GM12878 (cell line): ENCODE data around the gene ZNF148. TPM values are rescaled to one million over a fixed set of nuclear protein-coding genes. Genes with fewer than 3 reads are reported as not detected.

Source experiments
- ATAC-seq: fragments of 200-7000 bp; cut with Tn5 transposase; 3 replicates; pipeline ENCODE4 v1.9.1; 2020; ENCODE audit warnings: mild to moderate bottlenecking, moderate library complexity
- BruUV-seq: library from RNA; stranded (reverse); fragments of 400-500 nt; replicated peaks from 2 replicates; lab custom pipeline; 2021; lab: Mats Ljungman, UMichigan
- CTCF ChIA-PET: fragments of 300-600 bp; sonication (Branson Sonifier 250); formaldehyde crosslinking; extraction: SDS; loops from one replicate; lab custom pipeline; 2021; ENCODE audit warnings: inconsistent platforms; lab: Yijun Ruan, JAX
- POLR2A ChIA-PET: fragments of 350-600 bp; formaldehyde crosslinking; extraction: SDS; loops from one replicate; lab custom pipeline; 2021; ENCODE audit warnings: inconsistent platforms; lab: Charles Lee
- RAD21 ChIA-PET: fragments of 300-600 bp; sonication (Branson Sonifier 250); formaldehyde crosslinking; loops from one replicate; lab custom pipeline; 2023; ENCODE audit warnings: antibody characterized with exemption; ENCODE audit not compliant: unreplicated experiment; lab: Charles Lee
- SMC1A ChIA-PET: fragments of 300-600 bp; sonication (Branson Sonifier 250); formaldehyde crosslinking; loops from one replicate; lab custom pipeline; 2023; ENCODE audit not compliant: unreplicated experiment, uncharacterized antibody; lab: Charles Lee
- DNase-seq: peaks from one replicate; pipeline ENCODE4 v3.0.0-alpha.2; 2011; ENCODE audit warnings: low read depth, low spot score
- FAIRE-seq: peaks from 3 replicates; lab custom pipeline; 2011; peaks lifted over from hg19 to GRCh38; lab: Jason Lieb, UNC
- H2AFZ ChIP-seq: 2 replicates; pipeline ENCODE4 v1.6.0; 2011; ENCODE audit warnings: low read depth, low read length, control low read depth; ENCODE audit not compliant: control insufficient read depth
- H3K27ac ChIP-seq: 2 replicates; pipeline ENCODE4 v1.5.1; 2011; ENCODE audit warnings: control low read depth; ENCODE audit not compliant: control insufficient read depth, insufficient read depth
- H3K27me3 ChIP-seq, 2 experiments: replicated peaks in 1 of 2; 2 replicates each; pipeline versions ENCODE4 v1.6.0 to v1.6.1; 2011; ENCODE audit warnings: low read length in 1 of 2; ENCODE audit not compliant: control insufficient read depth in 2 of 2, insufficient read depth in 2 of 2
- H3K36me3 ChIP-seq, 2 experiments: 2 replicates each; pipeline ENCODE4 v1.5.1; 2011; ENCODE audit warnings: low read length in 1 of 2; ENCODE audit not compliant: control insufficient read depth in 2 of 2, insufficient read depth in 2 of 2
- H3K4me1 ChIP-seq: 2 replicates; pipeline ENCODE4 v1.6.1; 2011; ENCODE audit warnings: mild to moderate bottlenecking, low read length, moderate library complexity, mixed read lengths; ENCODE audit not compliant: control insufficient read depth, insufficient read depth
- H3K4me2 ChIP-seq: 2 replicates; pipeline ENCODE4 v1.6.0; 2011; ENCODE audit warnings: control low read depth; ENCODE audit not compliant: control insufficient read depth, insufficient read depth
- H3K4me3 ChIP-seq: fragments of 200-600 bp; sonication (generic); 2 replicates; pipeline ENCODE4 v1.5.1; 2016
- H3K79me2 ChIP-seq: 2 replicates; pipeline ENCODE4 v1.6.0; 2011; ENCODE audit warnings: low read length; ENCODE audit not compliant: control insufficient read depth, insufficient read depth
- H3K9ac ChIP-seq: 2 replicates; pipeline ENCODE4 v1.8.0; 2011; ENCODE audit warnings: low read length, control low read depth, mixed read lengths; ENCODE audit not compliant: control insufficient read depth, insufficient read depth
- H3K9me3 ChIP-seq: replicated peaks from 3 replicates; pipeline ENCODE4 v1.5.1; 2011; ENCODE audit warnings: mild to moderate bottlenecking, low read length; ENCODE audit not compliant: control insufficient read depth, insufficient read depth
- H4K20me1 ChIP-seq: 2 replicates; pipeline ENCODE4 v1.6.0; 2011; ENCODE audit not compliant: control insufficient read depth, insufficient read depth
- CBFB ChIP-seq: IDR thresholded peaks from 2 replicates; pipeline ENCODE4 v1.6.1; 2016; ENCODE audit warnings: antibody characterized with exemption, low read depth
- CEBPB ChIP-seq, 2 experiments: fragments of 150-350 bp in 1 of 2; IDR thresholded peaks; 2 replicates each; pipeline ENCODE4 v1.6.1; 2012 to 2014; ENCODE audit warnings: low read depth in 2 of 2, low read length in 2 of 2, borderline replicate concordance in 1 of 2, inconsistent platforms in 1 of 2
- DPF2 ChIP-seq: fragments of 450-650 bp; IDR thresholded peaks from 2 replicates; pipeline ENCODE4 v1.6.1; 2017; ENCODE audit warnings: mild to moderate bottlenecking
- FOS ChIP-seq: IDR thresholded peaks from 3 replicates; pipeline ENCODE4 v1.6.1; 2011; ENCODE audit warnings: borderline replicate concordance; ENCODE audit not compliant: insufficient read length; ENCODE audit errors: extremely low read depth
- GATAD2B ChIP-seq: fragments of 450-650 bp; conservative IDR thresholded peaks from 2 replicates; pipeline ENCODE4 v1.6.1; 2017; ENCODE audit warnings: low read depth, mild to moderate bottlenecking, moderate library complexity
- HDAC6 ChIP-seq: fragments of 200-600 bp; sonication (generic); IDR thresholded peaks from one replicate; pipeline ENCODE4 v1.8.0; 2017; ENCODE audit warnings: antibody characterized with exemption; ENCODE audit not compliant: unreplicated experiment
- HDGF ChIP-seq: fragments of 450-650 bp; IDR thresholded peaks from 2 replicates; pipeline ENCODE4 v1.6.1; 2016; ENCODE audit warnings: antibody characterized with exemption
- KAT2A ChIP-seq: conservative IDR thresholded peaks from 2 replicates; pipeline ENCODE4 v1.6.1; 2011; ENCODE audit warnings: low read depth, low read length; ENCODE audit not compliant: control insufficient read depth
- KDM1A ChIP-seq: fragments of 200-600 bp; sonication (generic); IDR thresholded peaks from 2 replicates; pipeline ENCODE4 v1.6.1; 2016; ENCODE audit warnings: borderline replicate concordance
- MYB ChIP-seq: fragments of 150-350 bp; IDR thresholded peaks from 2 replicates; pipeline ENCODE4 v1.6.1; 2014; ENCODE audit warnings: mild to moderate bottlenecking, low read depth, low read length, borderline replicate concordance
- MYC ChIP-seq: IDR thresholded peaks from 2 replicates; pipeline ENCODE4 v1.6.1; 2011; ENCODE audit warnings: mild to moderate bottlenecking, low read length, moderate library complexity, inconsistent platforms; ENCODE audit not compliant: insufficient read depth, insufficient replicate concordance, insufficient read length, severe bottlenecking
- NRF1 ChIP-seq: conservative IDR thresholded peaks from 2 replicates; pipeline ENCODE4 v1.6.1; 2011; ENCODE audit warnings: mild to moderate bottlenecking, low read depth, low read length, improper control_type of control experiment
- RCOR1 ChIP-seq: conservative IDR thresholded peaks from 2 replicates; pipeline ENCODE4 v1.6.1; 2012; ENCODE audit warnings: low read depth, low read length, improper control_type of control experiment
- SMAD1 ChIP-seq: fragments of 450-650 bp; IDR thresholded peaks from 2 replicates; pipeline ENCODE4 v1.6.1; 2018; ENCODE audit warnings: mild to moderate bottlenecking, low read depth; ENCODE audit not compliant: partially characterized antibody
- WRNIP1 ChIP-seq: IDR thresholded peaks from 2 replicates; pipeline ENCODE4 v1.6.1; 2011; ENCODE audit warnings: low read depth, low read length, improper control_type of control experiment, borderline replicate concordance
- WGBS: methylation state at CpG from one replicate; pipeline ENCODE4 v1.1.6; 2016; ENCODE audit warnings: low lambda C conversion rate; ENCODE audit not compliant: insufficient replicate concordance, insufficient coverage; ENCODE audit errors: missing lambda C conversion rate; 5-methylcytosine and 5-hydroxymethylcytosine counted together
- in situ Hi-C: fragments of 300-500 bp; cut with MboI; formaldehyde crosslinking; loops from 9 replicates; pipeline ENCODE4 v1.14.3; 2018; ENCODE audit warnings: mixed read lengths
- intact Hi-C: fragments of 100-400 bp; cut with micrococcal nuclease; formaldehyde crosslinking; loops from one replicate; pipeline ENCODE4 v1.14.2; 2022; ENCODE audit not compliant: unreplicated experiment
- polyA plus RNA-seq, 11 experiments: library from polyadenylated mRNA; depleted of rRNA in 4 of 11; unstranded in 6 of 11; stranded (reverse) in 5 of 11; fragments of >200 nt; fragmentation: Nextera tagmentation in 4 of 11; fragmentation: Illumina TruSeq in 1 of 11; extraction: Ambion mirVana in 4 of 11; extraction: Trizol in 1 of 11; gene quantifications; 1 replicate in 1 of 11; 2 replicates in 10 of 11; pipeline versions ENCODE4 v1.2.1 to v1.2.3, GENCODE V29; 2011 to 2016; ENCODE audit warnings: inconsistent platforms in 2 of 11, missing spikeins in 2 of 11, low read depth in 1 of 11
- total RNA-seq, 4 experiments: library from RNA; depleted of rRNA in 3 of 4; stranded (reverse); fragments of >200 nt in 3 of 4; fragmentation: Illumina TruSeq in 1 of 4; extraction: Trizol in 1 of 4; gene quantifications; 2 replicates each; pipeline versions ENCODE4 v1.2.1 to v1.2.3, GENCODE V29; 2013 to 2021
- TF ChIP-seq, protein P1 (sequence below): fragments of 450-650 bp; IDR thresholded peaks from 2 replicates; pipeline ENCODE4 v1.6.1; 2017; ENCODE audit warnings: antibody characterized with exemption, mild to moderate bottlenecking, moderate library complexity
- TF ChIP-seq, protein P2 (sequence below): IDR thresholded peaks from 2 replicates; pipeline ENCODE4 v1.6.1; 2012; ENCODE audit warnings: improper control_type of control experiment, low read depth, low read length; ENCODE audit not compliant: insufficient replicate concordance

The ZNF148 gene
- total and polyA plus RNA-seq, 10 of the 15 experiments (the other 5 are each of a cell fraction or from before 2014, with no cell fraction given), result 8.6 to 40.4 (median 26.7) TPM

DNA sequence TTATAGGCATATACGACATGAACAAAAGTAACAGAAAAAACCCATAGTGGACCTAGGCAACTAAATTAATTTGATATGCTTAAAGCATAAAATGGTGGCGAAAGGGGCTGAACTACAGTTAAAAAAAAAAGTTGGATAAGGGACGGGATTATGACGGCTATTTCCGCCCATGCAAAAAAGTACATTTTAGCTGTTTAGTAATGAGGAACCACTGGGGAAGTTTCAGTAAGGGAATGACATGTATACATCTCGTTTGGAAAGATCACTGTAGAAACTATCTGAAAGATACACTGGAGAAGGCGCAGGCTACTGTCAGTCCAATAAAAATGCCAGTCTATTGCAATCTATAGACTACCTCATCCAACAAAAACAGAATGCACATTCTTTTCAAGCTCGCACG lies 65.6 kb downstream of the ZNF148 start:
- CTCF ChIA-PET, result interaction anchor here (0.6 to 1.0 kb wide), 3 partner anchors 8 to 304 kb away, joined by 3 read pairs; no protein-coding TSS in a partner anchor
- FAIRE-seq, result no peak
- TF ChIP-seq MYC (no peak), RCOR1 (no peak), SMAD1 (no peak), KAT2A (no peak), CEBPB (IDR thresholded peaks at IDR 0.05; ENCODE audit: borderline replicate concordance in 1 of 2, low read depth in 2 of 2, low read length in 2 of 2) (no peak), WRNIP1 (no peak), NRF1 (no peak), MYB (no peak), HDAC6 (no peak), HDGF (no peak), FOS (no peak), KDM1A (no peak), CBFB (no peak), GATAD2B (no peak), DPF2 (no peak)
- TF ChIP-seq, protein P1, sequence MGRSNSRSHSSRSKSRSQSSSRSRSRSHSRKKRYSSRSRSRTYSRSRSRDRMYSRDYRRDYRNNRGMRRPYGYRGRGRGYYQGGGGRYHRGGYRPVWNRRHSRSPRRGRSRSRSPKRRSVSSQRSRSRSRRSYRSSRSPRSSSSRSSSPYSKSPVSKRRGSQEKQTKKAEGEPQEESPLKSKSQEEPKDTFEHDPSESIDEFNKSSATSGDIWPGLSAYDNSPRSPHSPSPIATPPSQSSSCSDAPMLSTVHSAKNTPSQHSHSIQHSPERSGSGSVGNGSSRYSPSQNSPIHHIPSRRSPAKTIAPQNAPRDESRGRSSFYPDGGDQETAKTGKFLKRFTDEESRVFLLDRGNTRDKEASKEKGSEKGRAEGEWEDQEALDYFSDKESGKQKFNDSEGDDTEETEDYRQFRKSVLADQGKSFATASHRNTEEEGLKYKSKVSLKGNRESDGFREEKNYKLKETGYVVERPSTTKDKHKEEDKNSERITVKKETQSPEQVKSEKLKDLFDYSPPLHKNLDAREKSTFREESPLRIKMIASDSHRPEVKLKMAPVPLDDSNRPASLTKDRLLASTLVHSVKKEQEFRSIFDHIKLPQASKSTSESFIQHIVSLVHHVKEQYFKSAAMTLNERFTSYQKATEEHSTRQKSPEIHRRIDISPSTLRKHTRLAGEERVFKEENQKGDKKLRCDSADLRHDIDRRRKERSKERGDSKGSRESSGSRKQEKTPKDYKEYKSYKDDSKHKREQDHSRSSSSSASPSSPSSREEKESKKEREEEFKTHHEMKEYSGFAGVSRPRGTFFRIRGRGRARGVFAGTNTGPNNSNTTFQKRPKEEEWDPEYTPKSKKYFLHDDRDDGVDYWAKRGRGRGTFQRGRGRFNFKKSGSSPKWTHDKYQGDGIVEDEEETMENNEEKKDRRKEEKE, result no peak
- TF ChIP-seq, protein P2, sequence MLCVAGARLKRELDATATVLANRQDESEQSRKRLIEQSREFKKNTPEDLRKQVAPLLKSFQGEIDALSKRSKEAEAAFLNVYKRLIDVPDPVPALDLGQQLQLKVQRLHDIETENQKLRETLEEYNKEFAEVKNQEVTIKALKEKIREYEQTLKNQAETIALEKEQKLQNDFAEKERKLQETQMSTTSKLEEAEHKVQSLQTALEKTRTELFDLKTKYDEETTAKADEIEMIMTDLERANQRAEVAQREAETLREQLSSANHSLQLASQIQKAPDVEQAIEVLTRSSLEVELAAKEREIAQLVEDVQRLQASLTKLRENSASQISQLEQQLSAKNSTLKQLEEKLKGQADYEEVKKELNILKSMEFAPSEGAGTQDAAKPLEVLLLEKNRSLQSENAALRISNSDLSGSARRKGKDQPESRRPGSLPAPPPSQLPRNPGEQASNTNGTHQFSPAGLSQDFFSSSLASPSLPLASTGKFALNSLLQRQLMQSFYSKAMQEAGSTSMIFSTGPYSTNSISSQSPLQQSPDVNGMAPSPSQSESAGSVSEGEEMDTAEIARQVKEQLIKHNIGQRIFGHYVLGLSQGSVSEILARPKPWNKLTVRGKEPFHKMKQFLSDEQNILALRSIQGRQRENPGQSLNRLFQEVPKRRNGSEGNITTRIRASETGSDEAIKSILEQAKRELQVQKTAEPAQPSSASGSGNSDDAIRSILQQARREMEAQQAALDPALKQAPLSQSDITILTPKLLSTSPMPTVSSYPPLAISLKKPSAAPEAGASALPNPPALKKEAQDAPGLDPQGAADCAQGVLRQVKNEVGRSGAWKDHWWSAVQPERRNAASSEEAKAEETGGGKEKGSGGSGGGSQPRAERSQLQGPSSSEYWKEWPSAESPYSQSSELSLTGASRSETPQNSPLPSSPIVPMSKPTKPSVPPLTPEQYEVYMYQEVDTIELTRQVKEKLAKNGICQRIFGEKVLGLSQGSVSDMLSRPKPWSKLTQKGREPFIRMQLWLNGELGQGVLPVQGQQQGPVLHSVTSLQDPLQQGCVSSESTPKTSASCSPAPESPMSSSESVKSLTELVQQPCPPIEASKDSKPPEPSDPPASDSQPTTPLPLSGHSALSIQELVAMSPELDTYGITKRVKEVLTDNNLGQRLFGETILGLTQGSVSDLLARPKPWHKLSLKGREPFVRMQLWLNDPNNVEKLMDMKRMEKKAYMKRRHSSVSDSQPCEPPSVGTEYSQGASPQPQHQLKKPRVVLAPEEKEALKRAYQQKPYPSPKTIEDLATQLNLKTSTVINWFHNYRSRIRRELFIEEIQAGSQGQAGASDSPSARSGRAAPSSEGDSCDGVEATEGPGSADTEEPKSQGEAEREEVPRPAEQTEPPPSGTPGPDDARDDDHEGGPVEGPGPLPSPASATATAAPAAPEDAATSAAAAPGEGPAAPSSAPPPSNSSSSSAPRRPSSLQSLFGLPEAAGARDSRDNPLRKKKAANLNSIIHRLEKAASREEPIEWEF, result no peak

More for the DNA sequence above, 65.6 kb downstream of the ZNF148 start:
- Histone ChIP-seq H3K4me1 (peaks cover 3% of the 10 kb centered on the region; the same call in 1 of the 2 replicates), H3K79me2 (peaks cover 41% of the 10 kb centered on the region), H2AFZ (no peak overlapping the region), H3K4me3 (no peak overlapping the region), H3K4me2 (no peak overlapping the region), H3K9ac (no peak overlapping the region), H3K9me3 (peaks cover 18% of the 10 kb centered on the region), H4K20me1 (no peaks in the 10 kb centered on the region), H3K27ac (no peak overlapping the region), H3K27me3 (no peaks in the 10 kb centered on the region), H3K36me3 (peaks cover 1 to 22% of the 10 kb centered on the region in 2 experiments; a peak in 3 of 4 replicates)
- WGBS, result 83% methylated on average over 8 of the region's 9 CpGs
- no peak for ATAC-seq
- in situ Hi-C loops, result no loop called here
- ChIA-PET SMC1A (interaction anchor here (0.9 to 2.3 kb wide), 6 partner anchors 10 to 66 kb away, joined by 3 to 25 read pairs (median 4); partner anchors contain the start of gene ZNF148), RAD21 (interaction anchor here (0.6 to 0.7 kb wide), 3 partner anchors 30 to 474 kb away, joined by 3 read pairs; no protein-coding TSS in a partner anchor), POLR2A (interaction anchor here (0.6 to 1.8 kb wide), 3 partner anchors 20 to 42 kb away, joined by 3 to 6 read pairs (median 4); no protein-coding TSS in a partner anchor)
- intact Hi-C loops, result no loop called here
- no peak for DNase-seq
- no TSS peak for BruUV-seq
